NCI-H1048 (cell line): ENCODE results near the gene PLCXD3.
"Not testable (repeated sequence)": the region's sequence is repeated elsewhere in the genome, so short reads cannot be mapped to it uniquely, and the experiment has no call there.

ENCODE experiments used
- DNase-seq: peaks from one replicate; lab custom pipeline; 2025; lab: John Stamatoyannopoulos, UW

The PLCXD3 gene

DNA sequence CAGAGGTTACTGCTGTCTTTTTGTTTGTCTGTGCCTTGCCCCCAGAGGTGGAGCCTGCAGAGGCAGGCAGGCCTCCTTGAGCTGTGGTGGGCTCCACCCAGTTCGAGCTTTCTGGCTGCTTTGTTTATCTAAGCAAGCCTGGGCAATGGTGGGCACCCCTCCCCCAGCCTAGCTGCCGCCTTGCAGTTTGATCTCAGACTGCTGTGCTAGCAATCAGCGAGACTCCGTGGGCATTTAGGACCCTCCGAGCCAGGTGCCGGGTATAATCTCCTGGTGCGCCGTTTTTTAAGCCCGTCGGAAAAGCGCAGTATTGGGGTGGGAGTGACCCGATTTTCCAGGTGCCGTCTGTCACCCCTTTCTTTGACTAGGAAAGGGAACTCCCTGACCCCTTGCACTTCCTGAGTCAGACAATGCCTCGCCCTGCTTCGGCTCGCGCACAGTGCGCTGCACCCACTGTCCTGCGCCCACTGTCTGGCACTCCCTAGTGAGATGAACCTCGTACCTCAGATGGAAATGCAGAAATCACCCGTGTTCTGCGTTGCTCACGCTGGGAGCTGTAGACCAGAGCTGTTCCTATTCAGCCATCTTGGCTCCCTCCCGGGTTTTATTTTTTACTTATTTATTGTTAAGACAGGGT, 16.8 kb downstream of the PLCXD3 start:
- not testable (repeated sequence) for DNase-seq

- DNase-seq, result no peak
These were observed 24.9 kb downstream of the PLCXD3 start for GRCh38 chr5:41485533-41485932.

DNA sequence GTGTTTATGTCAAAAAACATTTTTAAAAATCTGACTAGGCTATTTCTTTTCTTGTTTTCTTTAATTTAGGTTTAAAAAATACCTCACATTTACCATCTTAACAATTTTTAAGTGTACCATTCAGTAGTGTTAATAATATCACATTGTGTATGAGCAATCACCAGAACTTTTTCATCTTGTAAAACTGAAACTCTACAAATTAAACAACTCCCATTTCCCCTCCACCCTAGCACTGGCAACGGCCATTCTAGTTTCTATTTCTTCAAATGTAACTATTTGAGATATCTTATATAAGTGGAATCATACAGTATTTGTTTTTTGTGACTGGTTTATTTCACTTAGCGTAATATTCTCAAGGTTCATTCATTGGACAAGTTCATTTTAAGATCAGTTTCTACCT, 27.7 kb downstream of the PLCXD3 start:
- DNase-seq, result no peak

DNA sequence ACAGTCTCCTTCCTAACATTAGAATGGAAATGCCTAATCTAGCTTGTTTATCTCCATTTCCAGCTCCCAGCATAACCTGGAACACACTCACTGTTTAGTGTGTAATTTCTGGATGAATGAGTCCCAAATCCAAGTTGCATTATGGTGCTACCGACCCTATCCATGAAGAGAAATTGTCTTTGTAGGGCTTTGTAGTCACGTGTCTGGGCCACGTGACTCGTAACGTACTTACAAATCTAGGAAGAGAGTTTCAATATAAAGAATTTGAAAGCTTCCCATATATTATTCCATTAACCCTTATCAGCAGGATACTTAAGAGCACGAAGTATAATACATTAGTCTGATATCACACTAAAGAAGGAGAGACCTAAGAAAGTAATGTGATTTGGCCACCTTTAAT, 28.2 kb downstream of the PLCXD3 start:
- no peak for DNase-seq

- not testable (repeated sequence) for DNase-seq
These were observed 38.7 kb downstream of the PLCXD3 start for GRCh38 chr5:41471571-41472208.

GRCh38 chr5:41465493-41466171, 44.8 kb downstream of the PLCXD3 start:
- DNase-seq, result no peak

- DNase-seq, result no peak
These were observed 50.8 kb downstream of the PLCXD3 start for GRCh38 chr5:41459557-41459956.

- DNase-seq, result no peak
These were observed 53.3 kb downstream of the PLCXD3 start for GRCh38 chr5:41457094-41457493.

GRCh38 chr5:41452506-41452905, 57.9 kb downstream of the PLCXD3 start:
- DNase-seq, result no peak

DNA sequence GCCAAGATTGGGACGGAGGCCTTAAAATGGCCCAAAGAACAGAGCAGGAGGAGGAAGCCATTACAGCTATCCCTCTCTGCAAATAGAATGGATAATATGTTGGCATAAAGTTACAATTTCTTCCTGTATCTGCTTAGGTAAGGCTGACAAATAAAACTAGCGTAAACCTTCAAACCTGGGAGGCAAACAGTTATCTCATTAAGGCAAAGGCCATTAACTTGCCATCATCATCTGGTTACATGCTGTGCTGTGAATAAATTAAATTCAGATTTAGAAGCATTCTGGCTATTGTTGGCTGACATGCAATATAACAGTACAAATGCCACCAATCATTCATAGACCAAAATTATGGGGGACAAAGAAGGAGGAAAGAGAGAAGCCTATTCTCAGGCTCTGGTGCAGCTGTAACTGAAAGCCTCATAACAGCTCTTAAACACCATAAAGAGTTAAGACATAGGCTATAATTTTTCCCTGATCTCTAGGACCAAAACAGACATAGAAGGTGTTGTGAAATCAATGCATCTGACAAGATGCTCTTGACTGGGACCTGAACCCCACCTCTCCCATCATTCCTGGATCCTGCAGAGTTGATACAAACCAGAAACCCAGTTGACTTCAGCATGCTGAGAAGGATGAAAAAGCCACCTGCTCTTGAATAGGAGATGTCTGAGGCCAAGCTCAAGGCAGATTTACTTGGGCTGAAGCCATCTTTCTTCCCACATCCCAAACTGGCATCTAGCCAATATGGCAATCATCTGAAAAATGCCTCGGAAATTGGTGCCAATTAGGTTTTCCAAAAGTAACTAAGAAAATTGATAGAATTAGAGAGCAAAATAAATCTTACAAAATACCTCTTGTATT, 62.5 kb downstream of the PLCXD3 start:
- no peak for DNase-seq

DNA sequence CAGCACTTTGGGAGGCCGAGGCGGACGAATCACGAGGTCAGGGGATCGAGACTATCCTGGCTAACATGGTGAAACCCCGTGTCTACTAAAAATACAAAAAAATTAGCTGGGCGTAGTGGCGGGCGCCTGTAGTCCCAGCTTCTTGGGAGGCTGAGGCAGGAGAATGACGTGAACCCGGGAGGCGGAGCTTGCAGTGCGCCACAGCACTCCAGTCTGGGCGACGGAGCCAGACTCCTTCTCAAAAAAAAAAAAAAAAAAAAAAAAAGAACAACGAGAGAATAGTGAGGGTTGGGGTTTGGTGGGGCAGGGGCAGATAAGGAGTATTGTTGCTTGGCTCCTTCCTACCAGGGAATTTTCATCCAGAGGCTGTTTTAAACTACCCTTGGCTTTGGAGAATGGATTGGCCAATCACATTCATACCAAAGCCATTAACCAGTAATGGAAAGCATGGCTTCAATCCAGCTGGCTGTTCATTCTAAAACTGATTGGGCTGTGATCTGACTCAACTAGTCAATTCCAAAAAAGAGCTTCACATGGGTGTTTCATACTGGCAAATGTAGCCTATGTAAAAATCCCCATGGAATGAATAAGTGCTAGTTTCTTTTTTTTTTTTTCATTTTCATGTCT, 64.4 kb downstream of the PLCXD3 start:
- DNase-seq, result no peak

- DNase-seq, result no peak
These were observed 75.1 kb downstream of the PLCXD3 start for GRCh38 chr5:41435276-41435675.

- no peak for DNase-seq
These were observed 76.7 kb downstream of the PLCXD3 start for GRCh38 chr5:41433552-41434181.

DNA sequence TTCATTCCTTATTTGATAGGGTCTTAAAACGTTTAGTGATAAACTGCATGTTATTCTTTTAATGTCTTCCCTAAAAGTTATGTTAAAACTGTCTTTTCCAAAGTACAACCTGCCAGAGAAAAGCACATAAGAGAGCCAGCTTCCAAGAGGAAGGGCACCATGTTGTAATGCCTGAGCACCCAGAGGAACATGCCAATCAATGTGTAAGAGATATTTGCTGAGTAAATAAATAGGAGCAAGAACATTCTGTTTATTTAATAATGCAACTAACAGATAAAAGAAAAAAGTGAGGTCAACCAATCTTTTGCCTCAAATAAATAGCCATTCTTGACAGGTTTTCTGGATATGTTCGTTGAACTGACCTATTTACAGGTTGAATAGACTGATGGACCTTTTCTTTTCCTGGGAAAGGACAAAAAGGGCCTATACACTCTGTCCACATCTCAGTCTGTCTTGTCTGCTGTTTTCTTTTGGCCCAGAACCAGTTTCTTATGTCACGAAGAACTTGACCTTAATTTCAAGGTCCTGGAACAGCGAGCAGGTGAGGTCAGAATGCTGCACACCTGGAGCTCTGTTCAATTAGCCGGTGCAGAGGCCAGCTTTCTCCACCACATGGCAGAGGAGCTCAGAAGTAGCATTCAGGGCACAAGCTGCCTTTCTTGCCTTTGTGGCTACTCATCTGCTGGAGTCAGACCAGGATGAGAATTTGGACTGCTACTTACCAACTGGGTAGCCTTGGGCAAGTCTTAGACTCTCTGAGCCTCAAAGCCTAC, 77.7 kb downstream of the PLCXD3 start:
- DNase-seq, result no peak

DNA sequence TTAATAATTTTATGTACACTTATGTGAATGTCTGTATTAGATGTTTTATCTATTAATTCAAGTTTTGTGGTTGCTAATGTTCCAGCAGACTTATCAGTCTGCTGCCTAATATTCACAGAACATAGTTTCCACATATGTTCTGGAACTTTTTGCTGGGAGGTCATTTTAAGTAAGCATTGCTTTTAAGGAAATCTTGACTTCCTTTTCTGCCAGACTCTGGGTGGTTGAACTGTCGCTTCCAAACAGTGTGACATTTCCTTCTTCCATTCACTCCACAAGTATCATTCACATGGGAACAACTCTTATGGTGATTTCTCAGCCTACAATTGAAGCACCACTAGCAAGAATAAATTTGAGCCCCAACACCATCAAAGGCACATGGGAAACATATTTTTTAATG, 82.9 kb downstream of the PLCXD3 start:
- no peak for DNase-seq

GRCh38 chr5:41425736-41426135, 84.7 kb downstream of the PLCXD3 start:
- no peak for DNase-seq

DNA sequence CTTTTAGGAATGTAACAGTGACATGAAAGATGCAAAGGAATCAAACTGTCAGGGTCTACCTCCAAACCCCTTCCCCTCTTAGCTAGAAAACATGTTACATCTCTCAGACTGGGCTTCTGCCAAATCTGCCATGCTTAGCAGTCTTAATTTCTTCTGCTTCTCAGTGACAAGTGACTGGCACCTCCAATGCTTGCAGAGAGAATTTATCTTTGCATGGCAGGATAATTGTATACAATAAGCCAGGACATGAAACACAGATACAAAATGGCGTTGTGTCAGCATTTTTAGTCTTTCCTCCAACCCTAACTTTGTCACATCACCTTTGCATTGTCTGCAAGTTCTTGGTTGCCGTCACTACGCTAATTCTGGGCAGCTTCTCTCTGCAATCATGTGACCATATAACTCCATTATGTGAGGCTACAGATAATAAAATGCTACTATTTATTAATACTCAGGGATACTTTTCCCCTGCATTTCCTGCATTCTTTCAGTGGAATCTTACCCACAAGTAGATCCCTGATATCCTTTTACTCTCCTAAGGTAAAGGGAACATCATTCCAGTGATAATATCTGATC, 89.8 kb downstream of the PLCXD3 start:
- DNase-seq, result no peak

DNA sequence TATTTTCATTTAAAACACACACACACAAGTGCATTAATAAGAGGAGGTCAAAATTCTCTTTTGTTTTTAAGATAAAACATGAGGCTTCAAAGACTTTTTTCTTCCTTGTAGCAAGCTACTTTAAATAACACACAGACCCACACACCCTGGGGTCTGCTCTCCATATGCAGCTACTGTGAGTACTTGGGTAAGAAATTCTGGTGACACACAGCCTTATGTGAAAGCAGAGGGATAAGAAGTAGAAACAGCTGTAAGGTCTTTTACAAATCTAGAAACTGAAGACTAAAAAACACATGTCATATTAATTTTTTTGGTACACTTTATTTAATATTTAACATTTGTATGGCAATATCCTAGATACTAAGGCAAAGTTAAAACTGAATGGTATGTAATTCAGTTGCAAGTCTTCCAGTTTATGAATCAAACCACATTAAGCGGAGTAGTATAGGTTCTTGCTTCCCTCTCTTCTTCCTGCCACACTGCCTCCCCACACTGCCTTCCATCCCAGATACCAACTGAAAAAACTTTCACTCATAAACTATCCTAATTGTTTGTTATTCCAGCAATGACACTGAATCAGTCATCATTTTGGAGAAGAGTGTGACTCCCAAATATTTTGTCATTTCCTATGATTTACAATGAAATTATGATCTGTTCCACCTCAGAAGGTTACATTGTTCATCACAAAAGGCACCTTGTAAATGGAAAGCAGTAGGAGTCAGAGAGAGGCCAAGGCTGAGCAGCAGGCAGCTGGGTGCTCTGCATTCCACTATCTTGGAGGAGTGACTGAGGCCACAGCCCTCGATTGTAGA, 92.0 kb downstream of the PLCXD3 start:
- no peak for DNase-seq

DNA sequence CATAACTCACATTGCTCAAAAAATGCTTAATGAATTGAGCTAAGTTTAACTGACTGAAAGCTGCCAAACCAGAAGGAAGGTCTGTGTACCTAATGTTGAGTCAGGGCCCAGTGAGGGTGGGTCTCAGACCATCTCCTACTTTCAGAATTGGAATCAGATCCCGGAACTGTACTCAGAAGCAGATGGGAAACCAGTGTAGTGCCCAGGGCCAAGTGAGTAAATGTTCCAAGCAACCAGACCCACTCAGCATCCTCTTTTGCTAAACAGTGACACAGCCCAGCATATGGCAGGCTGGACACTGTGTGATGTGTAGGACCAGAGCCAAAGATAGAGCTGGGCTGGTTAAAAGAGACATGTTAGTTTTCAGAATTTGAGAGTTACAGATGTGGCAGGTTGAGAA, 94.1 kb downstream of the PLCXD3 start:
- no peak for DNase-seq

DNA sequence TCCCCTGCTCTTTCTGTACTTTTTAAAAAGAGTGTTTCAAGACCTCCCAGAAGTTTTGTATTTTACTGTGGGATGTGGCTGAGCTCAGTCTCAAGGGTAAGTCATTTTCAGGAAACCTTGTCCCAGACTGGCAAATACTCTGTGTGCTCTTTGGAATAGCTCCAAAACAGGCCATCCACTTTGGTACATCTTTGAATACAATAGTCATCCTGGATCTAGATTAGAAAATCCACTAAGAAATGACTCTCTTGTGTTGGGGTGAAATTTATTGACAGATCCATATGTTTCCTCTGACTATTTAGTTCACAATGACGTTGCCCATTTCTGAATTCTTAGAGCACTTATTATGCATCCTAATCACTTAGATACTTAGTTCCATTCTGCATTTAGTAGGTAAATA, 95.2 kb downstream of the PLCXD3 start:
- no peak for DNase-seq
